H9 (cell line): ENCODE results near the gene ASTN1. TPM values are rescaled to one million over a fixed set of nuclear protein-coding genes. Genes with fewer than 3 reads are reported as not detected.

Experiments used
- DNase-seq: peaks from one replicate; pipeline ENCODE4 v3.0.0-alpha.2; 2017
- H2AFZ ChIP-seq: one replicate; pipeline ENCODE4 v1.6.1; 2013; ENCODE audit warnings: mild to moderate bottlenecking, low read length, control low read depth, moderate library complexity
- H2AK5ac ChIP-seq: 2 replicates; pipeline ENCODE4 v1.6.1; 2013; ENCODE audit warnings: low read length, control low read depth, mixed read lengths; ENCODE audit not compliant: insufficient read length
- H2BK120ac ChIP-seq: one replicate; pipeline ENCODE4 v1.6.1; 2013; ENCODE audit warnings: low read depth, mild to moderate bottlenecking, low read length, control low read depth, inconsistent platforms; ENCODE audit not compliant: poor library complexity, severe bottlenecking
- H2BK12ac ChIP-seq: 2 replicates; pipeline ENCODE4 v1.6.1; 2013; ENCODE audit warnings: low read length, control low read depth, mixed read lengths, low read depth; ENCODE audit not compliant: insufficient read length
- H2BK15ac ChIP-seq: 2 replicates; pipeline ENCODE4 v1.6.1; 2013; ENCODE audit warnings: low read depth, low read length, control low read depth
- H2BK20ac ChIP-seq: one replicate; pipeline ENCODE4 v1.6.1; 2013; ENCODE audit warnings: low read depth, mild to moderate bottlenecking, low read length, control low read depth, inconsistent platforms; ENCODE audit not compliant: poor library complexity, severe bottlenecking
- H2BK5ac ChIP-seq: 2 replicates; pipeline ENCODE4 v1.6.1; 2013; ENCODE audit warnings: low read length, control low read depth, mixed read lengths; ENCODE audit not compliant: insufficient read length
- H3K14ac ChIP-seq: 2 replicates; pipeline ENCODE4 v1.6.1; 2013; ENCODE audit warnings: low read length, control low read depth; ENCODE audit not compliant: insufficient read depth
- H3K18ac ChIP-seq: 2 replicates; pipeline ENCODE4 v1.6.1; 2013; ENCODE audit warnings: low read depth, mild to moderate bottlenecking, mixed read lengths, low read length, control low read depth; ENCODE audit not compliant: insufficient read length
- H3K23ac ChIP-seq: 2 replicates; pipeline ENCODE4 v1.6.1; 2013; ENCODE audit warnings: low read length, control low read depth, mixed read lengths, low read depth; ENCODE audit not compliant: insufficient read length
- H3K23me2 ChIP-seq: 2 replicates; pipeline ENCODE4 v1.6.1; 2013; ENCODE audit warnings: low read depth, mild to moderate bottlenecking, mixed read lengths, low read length, control low read depth; ENCODE audit not compliant: insufficient read length, poor library complexity, severe bottlenecking
- H3K27ac ChIP-seq: 2 replicates; pipeline ENCODE4 v1.5.1; 2013; ENCODE audit warnings: low read length, control low read depth, mixed read lengths, low read depth; ENCODE audit not compliant: insufficient read length
- H3K27me3 ChIP-seq: 2 replicates; pipeline ENCODE4 v1.6.1; 2013; ENCODE audit warnings: low read length, control low read depth, inconsistent platforms; ENCODE audit not compliant: insufficient read depth
- H3K4ac ChIP-seq: 2 replicates; pipeline ENCODE4 v1.6.1; 2013; ENCODE audit warnings: low read depth, mild to moderate bottlenecking, control low read depth, inconsistent platforms, low read length, moderate library complexity
- H3K4me1 ChIP-seq: 2 replicates; pipeline ENCODE4 v1.6.1; 2013; ENCODE audit warnings: low read length, control low read depth, inconsistent platforms; ENCODE audit not compliant: insufficient read depth
- H3K4me2 ChIP-seq: 2 replicates; pipeline ENCODE4 v1.6.1; 2013; ENCODE audit warnings: low read length, control low read depth, mixed read lengths; ENCODE audit not compliant: insufficient read length, insufficient read depth
- H3K56ac ChIP-seq: 2 replicates; pipeline ENCODE4 v1.6.1; 2013; ENCODE audit warnings: low read depth, mild to moderate bottlenecking, mixed read lengths, low read length, control low read depth; ENCODE audit not compliant: insufficient read length
- H3K79me1 ChIP-seq: 2 replicates; pipeline ENCODE4 v1.6.1; 2013; ENCODE audit warnings: low read depth, mild to moderate bottlenecking, moderate library complexity, low read length, control low read depth, inconsistent platforms; ENCODE audit not compliant: insufficient read depth, poor library complexity, severe bottlenecking
- H3K79me2 ChIP-seq: 2 replicates; pipeline ENCODE4 v1.6.1; 2013; ENCODE audit warnings: low read length, control low read depth, inconsistent platforms; ENCODE audit not compliant: insufficient read depth
- H3K9ac ChIP-seq: 2 replicates; pipeline ENCODE4 v1.6.1; 2013; ENCODE audit warnings: low read length, control low read depth, mixed read lengths; ENCODE audit not compliant: insufficient read length; ENCODE audit errors: extremely low read depth
- H3K9me3 ChIP-seq: one replicate; pipeline ENCODE4 v1.6.1; 2013; ENCODE audit warnings: low read depth, low read length, inconsistent platforms; ENCODE audit not compliant: control insufficient read depth
- H3T11ph ChIP-seq: one replicate; pipeline ENCODE4 v1.6.1; 2013; ENCODE audit warnings: mild to moderate bottlenecking, low read length, control low read depth, inconsistent platforms
- H4K20me1 ChIP-seq: one replicate; pipeline ENCODE4 v1.6.1; 2013; ENCODE audit not compliant: control insufficient read depth, insufficient read length, insufficient read depth
- H4K5ac ChIP-seq: 2 replicates; pipeline ENCODE4 v1.6.1; 2013; ENCODE audit warnings: low read depth, mild to moderate bottlenecking, mixed read lengths, low read length, control low read depth; ENCODE audit not compliant: insufficient read length
- H4K8ac ChIP-seq: replicated peaks from 2 replicates; pipeline ENCODE4 v1.6.1; 2013; ENCODE audit warnings: low read length, control low read depth, mixed read lengths, low read depth; ENCODE audit not compliant: insufficient read length
- H4K91ac ChIP-seq: 2 replicates; pipeline ENCODE4 v1.6.1; 2013; ENCODE audit warnings: low read depth, mild to moderate bottlenecking, moderate library complexity, mixed read lengths, low read length, control low read depth; ENCODE audit not compliant: insufficient read length
- H3K27ac Mint-ChIP-seq, 3 experiments: 2 replicates in 2 of 3; 3 replicates in 1 of 3; pipeline ENCODE4 v1.8.0; 2020 to 2021; ENCODE audit warnings: mixed read lengths in 3 of 3, mild to moderate bottlenecking in 1 of 3, moderate library complexity in 1 of 3
- H3K27me3 Mint-ChIP-seq: 2 replicates; pipeline ENCODE4 v1.8.0; 2021; ENCODE audit warnings: low read depth, mild to moderate bottlenecking, moderate library complexity, mixed read lengths
- H3K36me3 Mint-ChIP-seq, 3 experiments: 2 replicates in 2 of 3; 3 replicates in 1 of 3; pipeline ENCODE4 v1.8.0; 2020 to 2021; ENCODE audit warnings: low read depth in 3 of 3, mixed read lengths in 3 of 3; ENCODE audit not compliant: insufficient read depth in 1 of 3
- H3K4me1 Mint-ChIP-seq, 2 experiments: 2 replicates each; pipeline ENCODE4 v1.8.0; 2020; ENCODE audit warnings: mixed read lengths in 2 of 2
- H3K4me3 Mint-ChIP-seq, 2 experiments: 2 replicates in 1 of 2; 3 replicates in 1 of 2; pipeline ENCODE4 v1.8.0; 2020 to 2021; ENCODE audit warnings: mild to moderate bottlenecking in 2 of 2, mixed read lengths in 2 of 2, moderate library complexity in 1 of 2
- H3K9me3 Mint-ChIP-seq, 2 experiments: 2 replicates in 1 of 2; 3 replicates in 1 of 2; pipeline ENCODE4 v1.8.0; 2020; ENCODE audit warnings: mild to moderate bottlenecking in 2 of 2, mixed read lengths in 2 of 2, moderate library complexity in 1 of 2
- CTCF ChIP-seq: fragments of 200-600 bp; sonication (generic); conservative IDR thresholded peaks from 3 replicates; pipeline ENCODE4 v1.8.0; 2021; ENCODE audit warnings: antibody characterized with exemption, mild to moderate bottlenecking
- WGBS: extraction: QIAGEN DNeasy Blood & Tissue Kit; methylation state at CpG from one replicate; pipeline ENCODE4 v1.1.7; 2013; ENCODE audit warnings: missing lambda C conversion rate, low lambda C conversion rate, mixed read lengths; ENCODE audit not compliant: insufficient read length; ENCODE audit errors: extremely low coverage; 5-methylcytosine and 5-hydroxymethylcytosine counted together
- total RNA-seq: library from RNA; stranded (reverse); gene quantifications from 2 replicates; pipeline ENCODE4 v1.2.1, GENCODE V29; 2021

ASTN1 gene
- total RNA-seq, 1 experiment from 2014 or later = 0.98 TPM

- H3K9me3 ChIP-seq = no peaks in the 10 kb centered on the region
- Mint-ChIP-seq H3K27ac (no peak overlapping the region), H3K27me3 (peaks cover 2% of the 10 kb centered on the region; the same call in 1 of the 2 replicates), H3K36me3 (peaks cover 0 to 4% (median 0%) of the 10 kb centered on the region in 3 experiments; a peak in 2 of 7 replicates), H3K4me1 (peaks cover 0 to 11% of the 10 kb centered on the region in 2 experiments; a peak in 2 of 4 replicates), H3K4me3 (no peak overlapping the region), H3K9me3 (no peaks in the 10 kb centered on the region; a peak in 1 of 5 replicates)
- H3K79me2 ChIP-seq = no peaks in the 10 kb centered on the region
- no peak overlapping the region for H2AFZ ChIP-seq
- no peak for DNase-seq
- no peak overlapping the region for H2BK12ac ChIP-seq
- no peaks in the 10 kb centered on the region for H4K20me1 ChIP-seq
- H2AK5ac ChIP-seq = no peak overlapping the region
- H3K4me1 ChIP-seq = no peaks in the 10 kb centered on the region; the same call in 1 of the 2 replicates
- no peak overlapping the region for H3T11ph ChIP-seq
- no peak overlapping the region for H4K5ac ChIP-seq
- no peak overlapping the region for H3K4me2 ChIP-seq
- H3K27me3 ChIP-seq = no peaks in the 10 kb centered on the region
- no peak overlapping the region for H3K14ac ChIP-seq
- TF ChIP-seq CTCF = no peak
- no peak overlapping the region for H3K27ac ChIP-seq
- H2BK120ac ChIP-seq = no peak overlapping the region
- H3K79me1 ChIP-seq = no peaks in the 10 kb centered on the region
- no peak overlapping the region for H4K91ac ChIP-seq
- no peak overlapping the region for H2BK20ac ChIP-seq
- no peak overlapping the region for H3K4ac ChIP-seq
- no peak overlapping the region for H3K56ac ChIP-seq
- H3K23ac ChIP-seq = no peak overlapping the region
- no peak overlapping the region for H4K8ac ChIP-seq
- H2BK5ac ChIP-seq = no peak overlapping the region
- H3K18ac ChIP-seq = no peak overlapping the region
- no CpG with 5 or more reads among the region's 1 CpG for WGBS
- H2BK15ac ChIP-seq = no peak overlapping the region
- H3K23me2 ChIP-seq = no peaks in the 10 kb centered on the region
- no peak overlapping the region for H3K9ac ChIP-seq
Observed at GRCh38 chr1:177091040-177091439, 73.5 kb downstream of the ASTN1 start.
